ENCODE data around the gene STRIP1.

STRIP1 gene

GRCh38 chr1:110092991-110093390 is 58.6 kb downstream of the STRIP1 start:
- Histone ChIP-seq H3K9me2 (replicated peaks; ENCODE audit: insufficient read depth, low read length) (no peaks in the 10 kb centered on the region), H4K20me1 (ENCODE audit: low read depth, low read length) (no peaks in the 10 kb centered on the region)
- TF ChIP-seq CTCF (IDR thresholded peaks at IDR 0.05; ENCODE audit: insufficient read depth, low read length, poor library complexity, severe bottlenecking) (no peak), EZH2phosphoT487 (conservative IDR thresholded peaks at IDR 0.05; ENCODE audit: low read length) (no peak)

GRCh38 chr1:110094931-110095654 is 60.7 kb downstream of the STRIP1 start:
- no peaks in the 10 kb centered on the region for H3K9me3 ChIP-seq (ENCODE audit: insufficient read depth, low read length)
- no peak overlapping the region for H3K4me3 ChIP-seq (ENCODE audit: insufficient read depth, low read length, poor library complexity, severe bottlenecking)
- no peaks in the 10 kb centered on the region for H3K27me3 ChIP-seq (ENCODE audit: low read length)
- TF ChIP-seq CTCF (IDR thresholded peaks at IDR 0.05; ENCODE audit: insufficient read depth, low read length, poor library complexity, severe bottlenecking) (no peak), EZH2phosphoT487 (conservative IDR thresholded peaks at IDR 0.05; ENCODE audit: low read length) (no peak)
- no peaks in the 10 kb centered on the region for H3K9me2 ChIP-seq (replicated peaks; ENCODE audit: insufficient read depth, low read length)
- H3K4me2 ChIP-seq (ENCODE audit: low read depth, low read length, poor library complexity, severe bottlenecking), result no peak overlapping the region
- H3K36me3 ChIP-seq (ENCODE audit: low read length), result no peaks in the 10 kb centered on the region
- H3K27ac ChIP-seq (ENCODE audit: low read depth, low read length), result no peak overlapping the region
- no peaks in the 10 kb centered on the region for H3K79me2 ChIP-seq (ENCODE audit: insufficient read depth, low read length)
- no peaks in the 10 kb centered on the region for H3F3A ChIP-seq (ENCODE audit: insufficient read depth)
- no peaks in the 10 kb centered on the region for H4K20me1 ChIP-seq (ENCODE audit: low read depth, low read length)
- H3K9ac ChIP-seq (ENCODE audit: low read length), result no peak overlapping the region
- H2AFZ ChIP-seq (ENCODE audit: low read depth, low read length, severe bottlenecking), result no peak overlapping the region

More at GRCh38 chr1:110092991-110093390, 58.6 kb downstream of the STRIP1 start:
- Histone ChIP-seq H3K9me3 (ENCODE audit: insufficient read depth, low read length) (no peaks in the 10 kb centered on the region), H3F3A (ENCODE audit: insufficient read depth) (no peaks in the 10 kb centered on the region), H3K4me2 (ENCODE audit: low read depth, low read length, poor library complexity, severe bottlenecking) (no peak overlapping the region), H3K27ac (ENCODE audit: low read depth, low read length) (no peak overlapping the region), H3K9ac (ENCODE audit: low read length) (no peak overlapping the region), H3K36me3 (ENCODE audit: low read length) (no peaks in the 10 kb centered on the region), H3K27me3 (ENCODE audit: low read length) (no peaks in the 10 kb centered on the region), H3K79me2 (ENCODE audit: insufficient read depth, low read length) (no peaks in the 10 kb centered on the region), H2AFZ (ENCODE audit: low read depth, low read length, severe bottlenecking) (no peak overlapping the region), H3K4me3 (ENCODE audit: insufficient read depth, low read length, poor library complexity, severe bottlenecking) (no peak overlapping the region)

GRCh38 chr1:110097507-110098221 is 63.2 kb downstream of the STRIP1 start:
- Histone ChIP-seq H2AFZ (ENCODE audit: low read depth, low read length, severe bottlenecking) (no peak overlapping the region), H3K79me2 (ENCODE audit: insufficient read depth, low read length) (no peaks in the 10 kb centered on the region), H3K27me3 (ENCODE audit: low read length) (no peaks in the 10 kb centered on the region), H3K9me2 (replicated peaks; ENCODE audit: insufficient read depth, low read length) (no peaks in the 10 kb centered on the region), H4K20me1 (ENCODE audit: low read depth, low read length) (no peaks in the 10 kb centered on the region), H3K9me3 (ENCODE audit: insufficient read depth, low read length) (no peaks in the 10 kb centered on the region), H3K27ac (ENCODE audit: low read depth, low read length) (no peak overlapping the region), H3K4me2 (ENCODE audit: low read depth, low read length, poor library complexity, severe bottlenecking) (no peak overlapping the region), H3K36me3 (ENCODE audit: low read length) (no peaks in the 10 kb centered on the region), H3K9ac (ENCODE audit: low read length) (no peak overlapping the region), H3K4me3 (ENCODE audit: insufficient read depth, low read length, poor library complexity, severe bottlenecking) (no peak overlapping the region), H3F3A (ENCODE audit: insufficient read depth) (no peaks in the 10 kb centered on the region)
- TF ChIP-seq CTCF (IDR thresholded peaks at IDR 0.05; ENCODE audit: insufficient read depth, low read length, poor library complexity, severe bottlenecking), result no peak
- no peak for TF ChIP-seq EZH2phosphoT487 (conservative IDR thresholded peaks at IDR 0.05; ENCODE audit: low read length)

All from SU-DHL-6 (cell line).